Stimulated activated CD4-positive, alpha-beta T cell treated with anti-CD3 and anti-CD28 coated beads, Interleukin-12 subunit alpha, Interleukin-12 subunit beta, amount 100 ng/mL, for 24 hours (primary cell): ENCODE results near the gene ZNG1F.
"Not testable (repeated sequence)": the region's sequence is repeated elsewhere in the genome, so short reads cannot be mapped to it uniquely, and the experiment has no call there.

Source experiments
- DNase-seq, 2 experiments: peaks; one replicate each; pipeline ENCODE4 v3.0.0-alpha.2; 2020; ENCODE audit warnings: low read depth in 2 of 2

Gene ZNG1F

DNA sequence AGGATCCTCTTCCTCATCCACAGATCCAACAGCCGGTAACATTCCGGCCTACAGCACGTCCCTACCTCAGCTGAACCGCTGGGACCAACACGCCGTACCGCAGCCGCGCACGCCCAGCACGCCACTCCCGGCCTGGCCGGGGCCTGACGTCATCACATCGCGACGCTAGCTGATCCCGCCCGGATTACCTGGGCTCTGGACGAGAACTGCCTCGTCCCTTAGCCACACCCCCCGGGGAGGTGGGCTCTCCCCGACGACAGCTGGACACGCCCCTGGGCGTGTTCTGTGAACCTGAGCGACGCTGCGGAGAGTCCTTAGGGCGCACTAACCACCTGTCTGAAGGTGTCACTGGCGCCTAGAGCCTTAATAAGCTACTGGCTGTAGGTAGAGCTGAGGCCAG, at the start of gene ZNG1F:
TSS of gene ZNG1F (minus strand) at position 101 of the 400 bp plus-strand sequence. CDS start at position 42, 59 bp downstream.
- DNase-seq, result not testable (repeated sequence)

GRCh38 chr9:41237110-41237749, 48.1 kb upstream of the ZNG1F start:
- DNase-seq, result peak in 1 of 2 experiments; percentile 36

DNA sequence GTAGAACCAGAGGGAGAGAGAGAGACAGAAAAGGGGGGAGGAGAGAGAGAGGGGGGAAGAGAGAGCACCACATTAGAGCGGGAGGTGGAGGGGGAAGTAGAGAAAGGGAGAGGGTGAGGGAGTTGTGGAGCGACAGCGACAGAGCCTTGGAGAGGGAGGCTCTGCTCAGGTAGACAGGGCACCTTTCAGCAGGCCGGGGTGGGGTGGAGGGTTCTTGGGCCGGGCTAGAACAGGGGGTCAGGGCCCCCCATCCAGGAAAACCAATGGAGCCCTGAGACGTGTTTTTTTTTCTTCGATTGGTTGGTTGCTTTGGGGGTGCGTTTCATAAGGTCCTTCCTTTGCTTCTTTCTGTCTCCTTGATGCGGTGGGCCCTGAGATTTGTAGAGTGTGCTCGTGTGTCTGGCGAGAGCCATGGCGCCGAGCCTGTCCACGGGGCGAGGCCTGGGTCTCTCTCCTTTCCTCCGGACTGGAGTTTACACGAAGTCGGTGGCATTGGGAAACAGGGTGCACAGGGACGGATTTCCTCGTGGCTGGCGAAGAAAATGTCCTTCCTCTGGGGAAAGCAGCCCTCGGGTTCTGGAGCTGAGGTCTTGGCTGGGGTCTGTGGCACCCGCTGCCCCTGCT, 47.5 kb upstream of the ZNG1F start:
- DNase-seq, result not testable (repeated sequence)

DNA sequence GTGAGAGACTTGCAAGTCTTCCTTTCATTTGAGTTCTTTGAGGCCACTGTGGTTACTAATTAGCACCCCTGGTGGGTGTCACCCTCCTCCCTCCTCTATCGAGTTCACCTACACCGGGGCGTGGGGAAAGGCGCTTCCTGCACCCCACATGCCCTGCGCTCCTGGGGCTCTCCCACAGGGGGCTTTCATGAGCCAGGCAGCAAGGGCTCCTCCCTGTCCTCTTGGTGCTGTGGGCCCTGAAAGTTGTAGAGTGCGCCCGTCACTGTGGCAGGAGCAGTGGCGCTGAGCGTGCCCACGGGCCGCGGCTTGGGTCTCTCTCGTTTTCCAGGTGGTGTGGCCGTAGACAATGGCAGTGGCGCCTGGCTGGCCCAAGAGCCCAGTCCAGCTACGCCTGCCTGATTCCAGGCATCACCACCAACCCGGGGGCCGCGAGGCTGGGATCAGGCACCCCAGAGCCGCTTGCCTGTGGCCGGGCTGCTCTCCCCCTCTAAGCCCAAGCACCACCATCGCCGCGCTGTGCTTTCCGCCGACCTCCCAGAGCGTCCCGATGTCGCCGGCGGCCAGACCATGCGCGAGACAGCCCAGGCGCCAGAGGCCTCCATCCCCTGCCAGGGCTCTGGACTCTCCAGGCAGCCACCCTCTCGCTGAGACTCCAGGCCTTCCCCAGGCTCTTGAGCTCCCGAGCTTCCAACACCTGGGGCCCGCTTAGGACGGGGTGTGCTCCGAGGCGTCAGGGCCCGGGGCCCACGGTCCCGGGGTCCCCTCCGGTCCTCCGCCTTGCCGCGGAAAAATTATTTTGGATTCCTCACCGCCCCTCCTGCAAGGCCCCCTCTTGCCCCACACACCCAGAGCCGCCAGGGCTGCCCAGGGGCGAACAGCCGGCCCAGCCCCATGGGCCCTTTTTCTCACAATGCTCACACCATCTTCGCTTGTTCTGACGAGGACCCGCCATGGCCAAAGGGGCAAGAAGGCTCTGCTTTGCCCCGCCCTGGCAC, 46.0 kb upstream of the ZNG1F start:
- not testable (repeated sequence) for DNase-seq

DNA sequence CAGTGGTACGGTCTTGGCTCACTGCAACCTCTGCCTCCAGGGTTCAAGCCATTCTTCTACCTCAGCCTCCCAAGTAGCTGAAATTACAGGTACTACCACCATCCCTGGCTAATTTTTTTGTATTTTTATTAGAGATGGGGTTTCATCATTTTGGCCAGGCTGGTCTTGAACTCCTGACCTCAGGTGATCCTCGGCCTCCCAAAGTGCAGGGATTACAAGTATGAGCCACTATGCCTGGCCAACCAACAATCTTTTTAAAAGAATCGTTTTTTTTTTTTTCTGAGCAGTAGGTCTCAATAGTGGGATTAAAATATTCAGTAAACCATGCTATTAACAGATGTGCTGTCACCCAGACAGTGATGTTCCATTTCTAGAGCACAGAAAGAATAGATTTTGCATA, 45.1 kb upstream of the ZNG1F start:
- not testable (repeated sequence) for DNase-seq

DNA sequence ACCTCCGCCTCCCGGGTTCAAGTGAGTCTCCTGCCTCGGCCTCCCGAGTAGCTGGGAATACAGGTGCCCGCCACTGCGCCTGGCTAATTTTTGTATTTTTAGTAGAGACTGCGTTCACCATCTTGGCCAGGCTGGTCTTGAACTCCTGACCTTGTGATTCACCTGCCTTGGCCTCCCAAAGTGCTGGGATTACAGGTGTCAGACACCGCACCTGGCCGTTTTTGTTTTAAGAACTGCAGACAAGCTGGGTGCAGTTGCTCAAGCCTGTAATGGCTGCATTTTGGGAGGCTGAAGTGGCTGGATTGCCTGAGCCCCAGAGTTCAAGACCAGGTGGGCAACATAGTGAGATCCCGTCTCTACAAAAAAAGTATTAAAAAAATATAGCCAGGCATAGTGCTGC, 43.2 kb upstream of the ZNG1F start:
- not testable (repeated sequence) for DNase-seq

- DNase-seq, result not testable (repeated sequence)
These were observed 41.3 kb upstream of the ZNG1F start for GRCh38 chr9:41230418-41230817.

DNA sequence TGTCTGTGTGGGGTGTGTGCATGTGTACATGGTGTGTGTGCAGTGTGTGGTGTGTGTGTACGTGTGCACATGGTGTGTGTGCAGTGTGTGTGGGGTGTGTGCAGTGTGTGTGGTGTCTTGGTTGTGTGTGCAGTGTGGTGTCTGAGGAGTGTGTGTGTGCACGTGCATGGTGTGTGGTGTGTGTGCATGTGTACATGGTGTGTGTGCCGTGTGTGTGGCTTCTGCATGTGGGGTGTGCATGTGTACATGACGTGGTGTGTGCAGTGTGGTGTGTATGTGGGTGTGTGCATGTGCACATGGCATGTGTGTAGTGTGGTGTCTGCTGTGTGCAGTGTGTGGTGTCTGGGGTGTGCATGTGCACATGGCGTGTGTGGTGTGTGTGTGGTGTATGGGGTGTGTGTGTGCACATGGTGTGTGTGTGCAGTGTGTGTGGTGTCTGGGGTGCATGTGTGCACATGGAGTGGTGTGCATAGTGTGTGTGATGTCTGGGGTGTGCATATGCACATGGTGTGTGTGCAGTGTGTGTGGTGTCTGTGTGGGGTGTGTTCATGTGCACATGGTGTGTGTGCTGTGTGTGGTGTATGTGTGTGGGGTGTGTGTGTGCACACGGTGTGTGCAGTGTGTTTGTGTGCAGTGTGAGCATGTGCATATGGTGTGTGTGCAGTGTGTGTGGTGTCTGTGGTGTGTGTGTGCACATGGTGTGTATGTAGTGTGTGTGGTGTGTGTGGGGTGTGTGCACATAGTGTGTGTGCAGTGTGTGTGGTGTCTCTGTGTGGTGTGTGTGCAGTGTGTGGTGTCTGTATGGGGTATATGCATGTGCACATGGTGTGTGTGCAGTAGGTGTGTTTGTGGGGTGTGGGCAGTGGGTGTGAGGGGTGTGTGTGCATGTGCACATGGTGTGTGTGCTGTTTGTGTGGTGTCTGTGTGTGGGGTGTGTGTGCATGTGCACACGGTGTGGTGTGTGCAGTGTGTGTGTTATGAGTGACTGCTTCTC, 40.6 kb upstream of the ZNG1F start:
- no peak for DNase-seq

DNA sequence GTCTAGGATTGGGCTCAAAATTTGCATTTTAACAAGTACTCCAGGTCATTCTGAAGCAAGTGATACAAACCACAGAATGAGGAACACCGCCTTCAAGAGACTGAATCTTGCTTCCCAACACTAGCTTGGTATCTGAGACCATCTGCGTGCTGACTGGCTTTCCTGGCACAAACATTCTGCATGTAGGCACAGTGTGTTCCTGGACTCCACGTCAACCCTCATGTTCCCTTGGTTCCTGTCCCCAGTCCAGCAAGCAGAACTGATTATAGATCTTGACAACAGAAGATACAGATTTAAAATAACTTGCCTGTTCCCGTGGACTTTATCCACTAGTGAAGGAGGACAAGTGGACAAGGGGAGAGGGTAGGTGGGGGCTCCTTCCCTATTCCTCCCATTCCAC, 30.7 kb upstream of the ZNG1F start:
- DNase-seq, result not testable (repeated sequence)

DNA sequence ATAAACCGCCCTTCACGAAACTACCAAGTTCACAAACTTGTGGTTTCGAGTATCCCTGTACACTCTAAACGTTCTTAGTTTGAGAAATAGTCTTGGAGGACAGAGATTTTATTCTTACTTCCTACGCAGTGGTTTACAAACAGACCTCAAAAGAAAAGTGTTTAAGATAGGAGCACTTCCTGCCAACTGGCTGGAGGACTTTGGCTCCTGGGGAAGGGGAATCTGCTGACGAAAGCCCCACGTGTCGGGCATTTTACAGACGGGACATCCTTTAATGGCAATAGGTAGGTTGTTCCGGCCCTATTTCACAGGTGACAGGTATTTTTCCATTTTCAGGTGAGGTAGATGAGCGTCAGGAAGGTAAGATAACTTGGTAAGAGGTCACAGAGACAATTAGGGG, 678 bp downstream of the ZNG1F start:
- DNase-seq, result not testable (repeated sequence)

DNA sequence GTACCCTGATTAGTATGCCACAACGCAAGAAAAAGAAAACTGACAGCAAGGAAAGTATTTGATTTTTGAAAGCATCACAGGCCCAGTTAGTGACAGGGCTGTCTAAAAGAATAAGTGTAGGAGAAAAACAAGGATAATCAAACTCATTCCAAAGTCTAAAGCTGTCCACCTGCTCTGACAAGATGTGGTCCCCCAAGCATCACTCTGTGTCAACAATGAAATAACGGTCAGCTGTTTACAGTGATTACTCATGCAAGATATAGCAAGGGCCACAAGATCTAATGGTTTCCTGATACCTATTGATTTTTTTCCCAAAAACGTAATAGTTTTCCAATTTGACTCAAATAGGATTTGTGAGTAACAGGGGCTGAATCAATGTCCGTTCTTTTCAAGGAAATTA, 14.1 kb downstream of the ZNG1F start:
- not testable (repeated sequence) for DNase-seq

DNA sequence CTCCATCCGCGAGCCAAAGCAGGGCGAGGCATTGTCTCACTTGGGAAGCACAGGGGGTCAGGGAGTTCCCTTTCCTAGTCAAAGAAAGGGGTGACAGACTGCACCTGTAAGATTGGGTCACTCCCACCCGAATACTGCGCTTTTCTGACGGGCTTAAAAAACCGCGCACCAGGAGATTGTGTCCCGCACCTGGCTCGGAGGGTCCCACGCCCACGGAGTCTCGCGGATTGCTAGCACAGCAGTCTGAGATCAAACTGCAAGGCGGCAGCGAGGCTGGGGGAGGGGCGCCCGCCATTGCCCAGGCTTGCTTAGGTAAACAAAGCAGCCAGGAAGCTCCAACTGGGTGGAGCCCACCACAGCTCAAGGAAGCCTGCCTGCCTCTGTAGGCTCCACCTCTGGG, 39.0 kb downstream of the ZNG1F start:
- not testable (repeated sequence) for DNase-seq

DNA sequence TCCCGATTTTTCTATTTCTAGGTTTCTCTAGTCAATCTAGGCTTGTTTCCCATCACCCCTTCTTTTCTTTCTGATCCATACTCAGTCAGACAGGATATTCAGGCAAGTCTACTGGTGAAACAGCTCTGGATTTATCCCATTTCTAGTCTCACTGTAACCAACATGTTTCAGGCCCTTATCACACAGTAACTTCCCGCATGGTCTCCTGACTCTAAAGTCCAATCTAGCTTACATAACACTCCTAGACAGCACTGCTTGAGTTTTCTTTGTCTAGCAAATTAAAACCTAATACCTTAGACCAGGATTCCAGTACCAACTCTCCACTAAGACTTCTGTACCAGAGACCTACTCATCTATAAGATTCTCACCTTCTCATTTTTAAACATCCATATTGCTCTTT, 47.2 kb downstream of the ZNG1F start:
- not testable (repeated sequence) for DNase-seq

DNA sequence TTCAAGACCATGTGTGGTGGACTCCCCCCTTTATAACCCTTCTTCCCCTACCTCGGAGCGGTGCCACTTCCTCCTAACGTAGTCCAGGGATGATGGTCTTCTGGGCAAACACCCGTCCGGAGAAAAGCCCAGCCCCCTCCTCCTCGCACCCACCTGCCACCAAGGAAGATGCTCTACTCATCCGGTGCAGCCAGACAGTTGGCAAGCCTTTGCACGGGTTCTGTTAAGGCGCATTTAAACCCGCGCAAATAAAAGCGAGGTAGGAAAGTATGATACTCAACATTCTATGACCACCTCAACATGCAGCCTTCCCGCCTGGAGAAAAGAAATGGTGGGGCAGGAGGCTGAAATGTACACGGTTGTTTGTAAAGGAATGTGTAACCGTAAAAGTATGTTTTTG, 60.5 kb downstream of the ZNG1F start, which contains the start of gene FOXD4L6:
TSS of gene FOXD4L6 (minus strand) at position 101 of the 400 bp plus-strand sequence. CDS start 298 bp downstream, outside the sequence.
- not testable (repeated sequence) for DNase-seq

DNA sequence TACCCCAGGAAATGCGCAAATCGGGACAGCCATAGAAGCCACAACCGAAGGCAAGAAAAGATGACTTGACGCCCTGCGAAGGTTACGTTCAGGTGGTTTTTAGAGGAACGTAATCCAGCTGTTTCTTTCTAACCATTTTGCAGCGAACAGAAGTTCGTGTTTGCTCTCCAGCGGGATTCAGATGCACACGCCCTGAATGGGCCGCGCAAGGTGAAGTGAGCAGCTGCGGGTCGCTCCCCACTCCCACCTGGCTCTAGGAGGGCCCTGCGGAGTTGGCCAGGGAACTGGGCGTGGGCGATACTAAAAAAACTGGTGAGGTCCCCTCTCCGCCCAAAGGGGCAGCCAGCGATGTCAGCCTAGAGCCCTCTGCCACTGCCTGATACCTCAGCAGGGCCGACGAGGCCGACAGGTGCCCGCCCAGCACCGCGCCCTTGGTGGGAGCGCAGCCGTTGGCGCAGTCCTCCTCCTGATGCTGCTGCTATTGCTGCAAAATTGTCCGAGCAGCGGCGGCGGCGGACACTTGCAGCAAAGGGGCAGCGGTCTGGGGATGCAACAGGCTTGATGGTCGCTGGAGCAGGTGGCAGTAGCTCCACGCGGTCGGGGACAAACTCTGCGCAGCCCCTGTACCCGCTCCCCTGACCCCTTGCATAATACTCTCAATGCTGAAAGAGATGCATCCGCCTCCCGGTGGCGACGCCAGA, 62.2 kb downstream of the ZNG1F start:
- DNase-seq, result not testable (repeated sequence)

DNA sequence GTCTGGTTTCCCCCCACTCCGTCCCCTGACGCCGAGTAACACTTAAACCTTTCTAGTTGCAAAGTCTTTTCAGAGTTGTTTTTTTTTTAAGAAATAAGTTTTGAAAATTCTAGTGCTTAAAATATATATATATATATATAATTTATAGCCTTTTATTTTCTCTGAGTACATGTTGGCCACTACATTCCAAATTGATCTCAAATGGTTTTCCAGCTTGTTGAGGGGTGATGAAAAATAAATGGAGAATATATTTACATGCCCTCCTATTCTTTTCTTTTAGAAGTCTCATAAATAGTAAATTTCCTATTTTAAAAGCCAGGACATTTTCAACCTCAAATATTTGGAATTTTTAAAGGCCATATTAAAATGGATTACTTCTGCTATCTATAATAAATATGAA, 63.2 kb downstream of the ZNG1F start:
- DNase-seq, result not testable (repeated sequence)

GRCh38 chr9:41125109-41125658, 63.9 kb downstream of the ZNG1F start:
- not testable (repeated sequence) for DNase-seq

- not testable (repeated sequence) for DNase-seq
These were observed 64.6 kb downstream of the ZNG1F start for GRCh38 chr9:41124250-41125108.

DNA sequence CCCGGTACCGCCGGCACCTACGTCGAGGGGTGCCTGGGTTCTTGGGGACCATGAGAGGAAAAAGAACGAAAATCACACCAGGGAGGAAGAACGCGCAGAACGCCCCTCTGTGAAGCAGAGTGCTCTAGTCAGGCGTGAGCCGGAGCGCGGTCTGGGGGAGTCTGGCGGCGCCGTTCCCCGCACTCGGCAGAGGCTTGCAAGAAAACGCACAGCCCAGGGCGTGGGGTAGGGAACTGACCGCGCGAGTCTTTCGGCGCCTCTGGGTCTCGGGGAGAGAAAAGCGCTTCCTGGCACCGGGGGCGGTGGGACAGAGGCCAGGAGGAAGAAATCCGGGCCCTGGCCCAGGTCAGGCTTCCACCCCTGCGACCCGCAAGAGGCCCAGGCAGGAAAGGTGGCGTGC, 65.3 kb downstream of the ZNG1F start:
- not testable (repeated sequence) for DNase-seq
